Activated CD8-positive, alpha-beta memory T cell treated with anti-CD3 and anti-CD28 coated beads, Interleukin-2, amount 10 ng/mL, durations not matched to agents 7 days and 5 days (primary cell): ENCODE results near the gene MAP2K1. TPM values are rescaled to one million over a fixed set of nuclear protein-coding genes. Genes with fewer than 3 reads are reported as not detected.
A peak's percentile ranks its signal among the peaks of the same experiment; 100 is the strongest.

Experiments used
- ATAC-seq: fragments of 150-1000 bp; cut with Tn5 transposase; one replicate; pipeline ENCODE4 v1.10.0; 2021; ENCODE audit warnings: moderate library complexity
- CTCF ChIA-PET: fragments of 350-600 bp; sonication (Branson Sonifier 250); formaldehyde crosslinking; loops from one replicate; lab custom pipeline; 2021; ENCODE audit warnings: antibody characterized with exemption; lab: Charles Lee
- DNase-seq: peaks from one replicate; pipeline ENCODE4 v3.0.0-alpha.2; 2020
- H3K27ac Mint-ChIP-seq: one replicate; pipeline ENCODE4 v1.8.0; 2021; ENCODE audit warnings: mild to moderate bottlenecking, mixed read lengths
- H3K27me3 Mint-ChIP-seq: one replicate; pipeline ENCODE4 v1.8.0; 2021; ENCODE audit warnings: mixed read lengths
- H3K36me3 Mint-ChIP-seq: one replicate; pipeline ENCODE4 v1.8.0; 2021; ENCODE audit warnings: mild to moderate bottlenecking, mixed read lengths
- H3K4me1 Mint-ChIP-seq: one replicate; pipeline ENCODE4 v1.8.0; 2021; ENCODE audit warnings: mixed read lengths
- H3K4me3 Mint-ChIP-seq: one replicate; pipeline ENCODE4 v1.8.0; 2021; ENCODE audit warnings: mild to moderate bottlenecking, moderate library complexity, mixed read lengths
- H3K9me3 Mint-ChIP-seq: one replicate; pipeline ENCODE4 v1.8.0; 2022; ENCODE audit warnings: low read depth, mixed read lengths
- total RNA-seq, 2 experiments: library from RNA; stranded (reverse); gene quantifications; one replicate each; pipeline ENCODE4 v1.2.3, GENCODE V29; 2021

MAP2K1 gene
- total RNA-seq, 2 experiments from 2014 or later, result 83.3 to 83.5 TPM

- H3K4me3 Mint-ChIP-seq, result no peak overlapping the region
- no peak overlapping the region for H3K27ac Mint-ChIP-seq
- ATAC-seq (no peak), DNase-seq (no peak)
- no peaks in the 10 kb centered on the region for H3K9me3 Mint-ChIP-seq
- peaks cover 36% of the 10 kb centered on the region for H3K4me1 Mint-ChIP-seq
- CTCF ChIA-PET, result interaction anchor here (0.6 to 2.0 kb wide), 3 partner anchors 71 to 949 kb away, joined by 3 to 4 read pairs (median 4); partner anchors contain the start of gene MAP2K1
- H3K36me3 Mint-ChIP-seq, result peaks cover 2% of the 10 kb centered on the region
- no peaks in the 10 kb centered on the region for H3K27me3 Mint-ChIP-seq
Observed at GRCh38 chr15:66474963-66475362, 88.3 kb downstream of the MAP2K1 start.

DNA sequence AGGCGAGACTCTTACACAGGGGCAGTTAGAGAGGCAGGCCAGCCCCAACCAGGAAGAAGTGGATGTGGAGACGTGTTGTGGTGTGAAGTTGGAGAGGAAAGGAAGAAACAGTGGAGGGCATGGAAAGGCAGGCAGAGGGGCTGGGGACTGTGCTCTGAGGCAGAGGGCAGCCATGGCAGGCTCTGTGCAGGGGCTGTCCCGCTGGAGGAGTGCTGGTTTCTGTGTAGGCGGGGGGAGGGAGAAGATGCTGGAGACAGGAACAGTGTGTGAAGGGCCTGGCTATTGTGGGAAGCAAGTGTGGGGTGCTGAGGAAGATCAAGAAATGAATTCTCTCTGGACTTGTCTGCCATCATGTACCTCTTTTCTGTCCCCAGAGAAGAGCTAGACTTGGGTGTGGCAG lies 89.8 kb downstream of the MAP2K1 start:
- CTCF ChIA-PET, result no interaction called here
- H3K27ac Mint-ChIP-seq, result peak overlapping the region; percentile 15
- H3K4me1 Mint-ChIP-seq, result peaks cover 22% of the 10 kb centered on the region
- DNase-seq, result no peak
- no peak for ATAC-seq
- H3K9me3 Mint-ChIP-seq, result no peaks in the 10 kb centered on the region
- no peaks in the 10 kb centered on the region for H3K27me3 Mint-ChIP-seq
- no peak overlapping the region for H3K4me3 Mint-ChIP-seq
- H3K36me3 Mint-ChIP-seq, result peaks cover 10% of the 10 kb centered on the region

GRCh38 chr15:66477011-66477410 lies 90.3 kb downstream of the MAP2K1 start:
- Mint-ChIP-seq H3K4me3 (no peak overlapping the region), H3K9me3 (no peaks in the 10 kb centered on the region), H3K4me1 (peaks cover 19% of the 10 kb centered on the region), H3K27me3 (no peaks in the 10 kb centered on the region), H3K36me3 (peaks cover 14% of the 10 kb centered on the region), H3K27ac (no peak overlapping the region)
- CTCF ChIA-PET, result no interaction called here
- ATAC-seq, result no peak
- no peak for DNase-seq

DNA sequence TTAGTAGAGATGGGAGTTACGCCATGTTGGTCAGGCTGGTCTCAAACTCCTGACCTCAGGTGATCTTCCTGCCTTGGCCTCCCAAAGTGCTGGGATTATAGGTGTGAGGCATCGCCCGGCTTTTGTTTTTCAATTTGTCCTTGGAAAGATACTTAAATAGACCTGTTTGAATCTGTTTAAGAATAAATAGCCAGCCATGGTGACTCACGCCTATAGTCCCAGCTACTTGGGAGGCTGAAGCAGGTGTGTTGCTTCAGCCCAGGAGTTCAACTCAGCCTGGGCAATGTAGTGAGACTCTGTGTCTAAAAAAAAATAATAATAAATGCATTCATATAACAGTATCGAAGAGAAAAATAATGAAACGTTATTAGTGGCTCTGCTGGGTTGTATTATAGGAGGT lies 93.6 kb downstream of the MAP2K1 start:
- DNase-seq (no peak), ATAC-seq (no peak)
- H3K36me3 Mint-ChIP-seq, result peaks cover 29% of the 10 kb centered on the region
- no peaks in the 10 kb centered on the region for H3K9me3 Mint-ChIP-seq
- peaks cover 5% of the 10 kb centered on the region for H3K4me1 Mint-ChIP-seq
- no peaks in the 10 kb centered on the region for H3K27me3 Mint-ChIP-seq
- no peak overlapping the region for H3K4me3 Mint-ChIP-seq
- CTCF ChIA-PET, result no interaction called here
- no peak overlapping the region for H3K27ac Mint-ChIP-seq

GRCh38 chr15:66481107-66481856 lies 94.6 kb downstream of the MAP2K1 start:
- peaks cover 3% of the 10 kb centered on the region for H3K4me1 Mint-ChIP-seq
- no peaks in the 10 kb centered on the region for H3K27me3 Mint-ChIP-seq
- CTCF ChIA-PET, result no interaction called here
- no peak overlapping the region for H3K4me3 Mint-ChIP-seq
- no peak for DNase-seq
- H3K36me3 Mint-ChIP-seq, result peaks cover 29% of the 10 kb centered on the region
- no peak overlapping the region for H3K27ac Mint-ChIP-seq
- H3K9me3 Mint-ChIP-seq, result no peaks in the 10 kb centered on the region
- no peak for ATAC-seq

- Mint-ChIP-seq H3K27ac (no peak overlapping the region), H3K4me1 (no peaks in the 10 kb centered on the region), H3K4me3 (no peak overlapping the region), H3K36me3 (peaks cover 31% of the 10 kb centered on the region), H3K9me3 (no peaks in the 10 kb centered on the region), H3K27me3 (no peaks in the 10 kb centered on the region)
- CTCF ChIA-PET, result no interaction called here
- DNase-seq (no peak), ATAC-seq (no peak)
Observed at GRCh38 chr15:66482539-66482938, 95.8 kb downstream of the MAP2K1 start.

- Mint-ChIP-seq H3K9me3 (no peaks in the 10 kb centered on the region), H3K4me3 (no peak overlapping the region), H3K36me3 (peaks cover 37% of the 10 kb centered on the region), H3K27ac (no peak overlapping the region), H3K4me1 (no peaks in the 10 kb centered on the region), H3K27me3 (no peaks in the 10 kb centered on the region)
- ATAC-seq (no peak), DNase-seq (no peak)
- CTCF ChIA-PET, result interaction anchor here (2.8 kb wide), 1 partner anchor 15 kb away, joined by 13 read pairs; the partner anchor contains the start of gene SNAPC5
Observed at GRCh38 chr15:66483131-66483566, 96.4 kb downstream of the MAP2K1 start.

- H3K9me3 Mint-ChIP-seq, result no peaks in the 10 kb centered on the region
- H3K4me3 Mint-ChIP-seq, result no peak overlapping the region
- CTCF ChIA-PET, result interaction anchor here (0.9 to 2.8 kb wide), 4 partner anchors 13 to 97 kb away, joined by 3 to 13 read pairs (median 4); partner anchors contain the start of gene SNAPC5
- H3K27me3 Mint-ChIP-seq, result no peaks in the 10 kb centered on the region
- no peak for DNase-seq
- no peak for ATAC-seq
- H3K27ac Mint-ChIP-seq, result no peak overlapping the region
- H3K4me1 Mint-ChIP-seq, result no peaks in the 10 kb centered on the region
- H3K36me3 Mint-ChIP-seq, result peaks cover 42% of the 10 kb centered on the region
Observed at GRCh38 chr15:66484539-66485112, 97.9 kb downstream of the MAP2K1 start.

DNA sequence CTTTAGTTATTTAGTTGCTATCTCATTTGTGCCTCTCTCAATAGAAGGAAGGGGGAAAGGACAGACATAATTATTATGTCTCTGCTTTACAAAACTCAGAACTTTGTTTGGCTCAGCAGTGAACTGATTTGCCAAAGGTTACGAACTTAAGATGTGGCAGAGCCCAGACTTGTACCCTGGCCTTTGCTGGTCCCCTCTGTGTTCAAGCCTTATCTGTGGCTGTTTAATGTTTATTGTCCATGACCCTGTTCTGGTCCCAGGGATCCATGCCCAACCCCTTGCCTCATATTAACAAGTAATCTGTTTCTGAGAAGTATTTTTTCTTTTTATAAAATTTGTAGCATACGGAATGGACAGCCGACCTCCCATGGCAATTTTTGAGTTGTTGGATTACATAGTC lies 100.2 kb downstream of the MAP2K1 start:
- no peak overlapping the region for H3K4me3 Mint-ChIP-seq
- H3K9me3 Mint-ChIP-seq, result no peaks in the 10 kb centered on the region
- no peaks in the 10 kb centered on the region for H3K4me1 Mint-ChIP-seq
- DNase-seq, result no peak
- no peaks in the 10 kb centered on the region for H3K27me3 Mint-ChIP-seq
- CTCF ChIA-PET, result interaction anchor here (0.9 to 1.0 kb wide), 2 partner anchors 11 to 99 kb away, joined by 3 read pairs; no protein-coding TSS in a partner anchor
- H3K27ac Mint-ChIP-seq, result no peak overlapping the region
- ATAC-seq, result no peak
- H3K36me3 Mint-ChIP-seq, result peaks cover 42% of the 10 kb centered on the region

DNA sequence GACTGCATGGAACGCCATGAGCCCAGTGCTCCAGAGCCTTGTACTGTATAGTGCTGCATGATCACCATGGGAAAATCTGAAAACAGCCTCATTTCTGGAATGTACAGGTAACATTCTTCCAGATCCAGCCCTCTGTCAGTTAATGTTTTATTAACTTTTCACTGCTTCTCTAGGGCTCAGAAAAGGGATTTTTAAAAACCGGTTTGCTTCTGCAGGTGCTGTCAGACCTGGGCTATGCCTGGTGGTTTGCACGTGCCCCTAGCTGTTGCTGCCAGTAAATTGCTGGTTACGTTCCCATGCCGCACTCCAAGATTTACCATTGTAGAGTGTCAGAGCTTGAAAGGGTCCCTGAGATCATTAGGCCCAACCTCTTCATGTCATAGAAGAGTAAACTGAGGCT lies 101.8 kb downstream of the MAP2K1 start:
- Mint-ChIP-seq H3K27ac (no peak overlapping the region), H3K4me1 (no peaks in the 10 kb centered on the region), H3K9me3 (no peaks in the 10 kb centered on the region), H3K27me3 (no peaks in the 10 kb centered on the region), H3K4me3 (no peak overlapping the region), H3K36me3 (peaks cover 38% of the 10 kb centered on the region)
- no peak for ATAC-seq
- DNase-seq, result no peak
- CTCF ChIA-PET, result interaction anchor here (1.9 kb wide), 1 partner anchor 10 kb away, joined by 5 read pairs; no protein-coding TSS in a partner anchor

GRCh38 chr15:66489179-66489791 lies 102.6 kb downstream of the MAP2K1 start:
- no peaks in the 10 kb centered on the region for H3K27me3 Mint-ChIP-seq
- no peak overlapping the region for H3K4me3 Mint-ChIP-seq
- H3K4me1 Mint-ChIP-seq, result peaks cover 2% of the 10 kb centered on the region
- no peaks in the 10 kb centered on the region for H3K9me3 Mint-ChIP-seq
- ATAC-seq, result no peak
- no peak for DNase-seq
- no peak overlapping the region for H3K27ac Mint-ChIP-seq
- CTCF ChIA-PET, result interaction anchor here (1.9 kb wide), 1 partner anchor 10 kb away, joined by 5 read pairs; no protein-coding TSS in a partner anchor
- peaks cover 43% of the 10 kb centered on the region for H3K36me3 Mint-ChIP-seq

DNA sequence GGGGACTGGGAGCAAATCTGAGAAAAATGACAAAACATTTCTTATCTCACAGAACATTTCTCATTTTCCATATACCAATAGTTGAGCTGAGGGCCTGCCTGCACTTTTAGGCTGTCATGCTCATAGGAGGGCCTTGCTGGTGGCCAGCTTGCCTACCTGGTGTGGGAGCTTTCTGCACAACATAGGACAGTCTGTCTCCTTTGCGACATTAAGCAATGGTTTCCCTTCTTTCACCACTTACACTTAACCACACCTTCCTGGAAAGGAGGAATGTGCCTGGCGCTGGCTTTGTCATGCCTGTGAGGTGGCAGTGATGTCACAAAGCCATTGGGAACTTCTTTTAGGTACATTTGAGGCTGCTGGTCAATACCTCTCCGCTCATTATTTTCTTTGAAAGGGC lies 105.1 kb downstream of the MAP2K1 start:
- Mint-ChIP-seq H3K27me3 (no peaks in the 10 kb centered on the region), H3K9me3 (no peaks in the 10 kb centered on the region), H3K4me1 (peaks cover 17% of the 10 kb centered on the region), H3K36me3 (peaks cover 48% of the 10 kb centered on the region), H3K4me3 (no peak overlapping the region), H3K27ac (no peak overlapping the region)
- ATAC-seq, result no peak
- CTCF ChIA-PET, result no interaction called here
- DNase-seq, result no peak

- CTCF ChIA-PET, result no interaction called here
- Mint-ChIP-seq H3K27ac (peak overlapping the region; percentile 7), H3K9me3 (no peaks in the 10 kb centered on the region), H3K4me3 (no peak overlapping the region), H3K27me3 (no peaks in the 10 kb centered on the region), H3K4me1 (peaks cover 34% of the 10 kb centered on the region), H3K36me3 (peaks cover 49% of the 10 kb centered on the region)
- DNase-seq (no peak), ATAC-seq (no peak)
Observed at GRCh38 chr15:66494262-66494661, 107.5 kb downstream of the MAP2K1 start.
